ENCODE measurements around the gene SLC22A13. TPM values are rescaled to one million over a fixed set of nuclear protein-coding genes. Genes with fewer than 3 reads are reported as not detected.

Gene SLC22A13
- total and polyA plus RNA-seq, 2 experiments from 2014 or later: 0.13 to 0.66 TPM

Small RNA genes lying within 50 kb of the gene (small RNA-seq; reads per million reads assigned to genes)
- gene RNU6-235P (ENCODE audit: low replicate concordance): not detected

Other genes starting within 250 kb of the SLC22A13 start
- 21.3 and 24.4 TPM in 2 replicates for gene PLCD1, start 236.2 kb upstream of the SLC22A13 start, total RNA-seq (2014; rRNA removed; shearing (Covaris generic))
- gene PLCD1, start 236.2 kb upstream of the SLC22A13 start, polyA plus RNA-seq (2016; fragmentation: Nextera tagmentation; extraction: Ambion mirVana): 15.3 and 16.0 TPM in 2 replicates
- 0.19 and 0.31 TPM in 2 replicates for gene DLEC1, start 226.6 kb upstream of the SLC22A13 start, total RNA-seq (2014; rRNA removed; shearing (Covaris generic))
- gene DLEC1, start 226.6 kb upstream of the SLC22A13 start, polyA plus RNA-seq (2016; fragmentation: Nextera tagmentation; extraction: Ambion mirVana): 0.66 and 0.71 TPM in 2 replicates
- gene ACAA1, start 128.7 kb upstream of the SLC22A13 start, total RNA-seq (2014; rRNA removed; shearing (Covaris generic)): 21.4 and 23.2 TPM in 2 replicates
- gene ACAA1, start 128.7 kb upstream of the SLC22A13 start, polyA plus RNA-seq (2016; fragmentation: Nextera tagmentation; extraction: Ambion mirVana): 25.9 and 26.6 TPM in 2 replicates
- gene MYD88, start 127.2 kb upstream of the SLC22A13 start, total RNA-seq (2014; rRNA removed; shearing (Covaris generic)): 26.0 and 42.6 TPM in 2 replicates
- 14.4 and 15.5 TPM in 2 replicates for gene MYD88, start 127.2 kb upstream of the SLC22A13 start, polyA plus RNA-seq (2016; fragmentation: Nextera tagmentation; extraction: Ambion mirVana)
- 39.3 and 41.1 TPM in 2 replicates for gene OXSR1, start 100.3 kb upstream of the SLC22A13 start, total RNA-seq (2014; rRNA removed; shearing (Covaris generic))
- gene OXSR1, start 100.3 kb upstream of the SLC22A13 start, polyA plus RNA-seq (2016; fragmentation: Nextera tagmentation; extraction: Ambion mirVana): 15.5 and 16.0 TPM in 2 replicates
- not detected in 2 replicates for gene SLC22A14, start 16.5 kb downstream of the SLC22A13 start, total RNA-seq (2014; rRNA removed; shearing (Covaris generic))
- gene SLC22A14, start 16.5 kb downstream of the SLC22A13 start, polyA plus RNA-seq (2016; fragmentation: Nextera tagmentation; extraction: Ambion mirVana): not detected in 2 replicates
- 3.0 and 3.3 TPM in 2 replicates for gene XYLB, start 81.0 kb downstream of the SLC22A13 start, total RNA-seq (2014; rRNA removed; shearing (Covaris generic))
- 1.6 and 2.3 TPM in 2 replicates for gene XYLB, start 81.0 kb downstream of the SLC22A13 start, polyA plus RNA-seq (2016; fragmentation: Nextera tagmentation; extraction: Ambion mirVana)
- 90.3 and 98.7 TPM in 2 replicates for gene ACVR2B, start 188.1 kb downstream of the SLC22A13 start, total RNA-seq (2014; rRNA removed; shearing (Covaris generic))
- 25.3 and 27.9 TPM in 2 replicates for gene ACVR2B, start 188.1 kb downstream of the SLC22A13 start, polyA plus RNA-seq (2016; fragmentation: Nextera tagmentation; extraction: Ambion mirVana)
- gene EXOG, start 230.5 kb downstream of the SLC22A13 start, total RNA-seq (2014; rRNA removed; shearing (Covaris generic)): 7.9 and 11.3 TPM in 2 replicates
- 6.7 and 9.7 TPM in 2 replicates for gene EXOG, start 230.5 kb downstream of the SLC22A13 start, polyA plus RNA-seq (2016; fragmentation: Nextera tagmentation; extraction: Ambion mirVana)